SKM-1 (cell line): ENCODE data around the gene UBE2E1.
A peak's percentile ranks its signal among the peaks of the same experiment; 100 is the strongest.

ENCODE experiments used
- DNase-seq: peaks from one replicate; lab custom pipeline; 2025; ENCODE audit not compliant: unreplicated experiment; lab: John Stamatoyannopoulos, UW

UBE2E1 gene

GRCh38 chr3:23805633-23806533 lies at the start of gene UBE2E1:
UBE2E1 (plus strand) TSS chr3:23805955; CDS start chr3:23807270, 1,315 bp downstream.
- DNase-seq = peak; percentile 63

DNA sequence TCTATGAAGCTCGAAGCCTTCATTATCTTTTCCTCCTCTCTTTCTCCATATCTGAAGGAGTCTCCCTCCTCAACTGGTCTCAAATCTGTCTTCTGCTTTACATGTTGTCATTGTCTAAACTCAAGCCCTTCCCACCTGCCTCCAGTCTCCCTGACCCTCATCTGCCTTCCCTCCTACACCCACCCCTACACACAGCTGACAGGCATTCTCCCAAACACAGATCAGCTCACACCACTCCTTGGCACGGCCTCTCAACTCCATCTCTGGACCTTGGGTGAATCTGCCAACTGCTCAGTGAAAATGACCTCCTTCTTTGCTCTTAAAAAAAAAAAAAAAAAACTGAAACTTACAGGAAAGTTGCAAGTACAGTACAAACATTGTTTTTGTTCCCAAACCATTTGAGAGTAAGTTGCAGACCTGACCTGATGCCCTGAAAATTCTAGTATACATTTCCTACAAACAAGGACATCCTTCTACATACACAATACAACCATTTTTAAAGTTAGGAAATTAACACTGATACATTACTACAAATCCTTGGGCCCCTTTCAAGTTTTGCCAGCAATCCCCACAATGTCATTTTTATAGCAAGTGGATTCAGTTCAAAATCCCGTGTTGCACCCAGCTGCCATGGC lies 49.4 kb upstream of the UBE2E1 start:
- no peak for DNase-seq

DNA sequence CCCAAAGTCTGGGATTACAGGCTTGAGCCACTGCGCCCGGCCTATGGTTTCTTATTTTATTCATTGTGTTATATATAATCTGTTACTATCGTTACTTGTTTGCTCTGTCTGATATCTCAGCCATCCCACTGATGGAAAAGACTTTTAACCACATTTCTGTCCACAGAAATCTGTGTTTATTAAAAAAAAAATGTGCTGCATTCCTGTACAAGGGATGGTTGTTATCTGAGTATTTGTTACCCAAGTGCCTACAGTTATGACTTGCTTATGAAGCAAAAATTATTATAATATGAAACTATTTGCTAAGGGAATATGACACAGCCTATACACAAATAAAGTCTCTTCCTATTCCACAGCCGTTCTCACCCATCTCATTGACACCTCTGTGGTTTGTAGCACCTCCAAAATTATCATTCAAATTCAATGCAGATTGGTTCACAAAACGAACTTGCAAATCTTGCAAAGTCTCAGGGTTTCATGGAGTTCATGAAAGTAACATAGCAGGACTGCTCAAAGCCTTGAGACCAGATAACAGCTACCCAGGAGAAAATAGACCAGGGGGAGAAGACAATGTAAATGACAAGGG lies 47.4 kb upstream of the UBE2E1 start:
- DNase-seq = no peak

- DNase-seq = no peak
Observed at GRCh38 chr3:23760325-23760724, 45.4 kb upstream of the UBE2E1 start.

DNA sequence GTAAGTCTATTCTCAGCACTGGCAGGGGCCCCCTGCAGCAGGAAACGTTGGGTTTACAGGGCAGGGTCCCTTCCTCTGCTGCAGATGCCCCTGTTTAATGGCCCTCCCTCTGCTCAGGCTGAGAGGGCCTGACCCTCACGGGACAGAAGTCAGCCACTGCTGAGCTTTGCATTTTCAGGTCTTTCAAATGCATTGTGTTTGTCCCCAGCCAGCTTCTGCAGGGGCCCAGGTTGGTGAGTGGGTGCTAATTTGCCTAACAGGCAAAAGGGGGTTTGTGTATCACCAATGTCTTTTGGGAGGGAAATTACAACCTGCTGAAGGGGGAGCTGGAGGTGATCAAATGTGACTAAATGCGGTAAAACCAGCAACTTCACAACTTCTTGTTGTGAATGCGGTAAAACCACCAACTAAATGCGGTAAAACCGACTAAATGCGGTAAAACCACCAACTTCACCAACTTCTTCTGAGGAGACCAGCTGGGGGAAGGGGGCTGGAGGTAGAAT lies 44.8 kb upstream of the UBE2E1 start:
- no peak for DNase-seq

GRCh38 chr3:23761440-23761896 lies 44.3 kb upstream of the UBE2E1 start:
- no peak for DNase-seq

DNA sequence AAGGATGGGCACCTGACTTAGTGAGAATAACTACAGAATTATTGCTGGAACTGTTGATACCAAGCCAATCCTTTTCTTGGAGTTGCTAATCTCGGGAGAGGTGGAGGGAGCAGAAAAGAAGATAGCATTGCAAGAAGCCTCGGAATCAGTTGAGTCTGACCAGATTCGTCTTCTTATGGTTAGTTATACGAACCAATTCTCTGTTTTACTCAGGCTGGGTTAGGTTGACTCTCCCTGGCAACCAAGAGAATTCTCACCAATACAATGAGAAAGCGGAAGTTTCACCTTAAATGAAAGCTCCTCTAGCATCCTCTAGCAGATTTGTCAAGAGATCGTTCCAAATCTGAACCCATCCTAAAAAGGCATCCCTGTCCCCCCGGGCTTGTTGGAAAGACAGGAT lies 43.5 kb upstream of the UBE2E1 start:
- DNase-seq = no peak

DNA sequence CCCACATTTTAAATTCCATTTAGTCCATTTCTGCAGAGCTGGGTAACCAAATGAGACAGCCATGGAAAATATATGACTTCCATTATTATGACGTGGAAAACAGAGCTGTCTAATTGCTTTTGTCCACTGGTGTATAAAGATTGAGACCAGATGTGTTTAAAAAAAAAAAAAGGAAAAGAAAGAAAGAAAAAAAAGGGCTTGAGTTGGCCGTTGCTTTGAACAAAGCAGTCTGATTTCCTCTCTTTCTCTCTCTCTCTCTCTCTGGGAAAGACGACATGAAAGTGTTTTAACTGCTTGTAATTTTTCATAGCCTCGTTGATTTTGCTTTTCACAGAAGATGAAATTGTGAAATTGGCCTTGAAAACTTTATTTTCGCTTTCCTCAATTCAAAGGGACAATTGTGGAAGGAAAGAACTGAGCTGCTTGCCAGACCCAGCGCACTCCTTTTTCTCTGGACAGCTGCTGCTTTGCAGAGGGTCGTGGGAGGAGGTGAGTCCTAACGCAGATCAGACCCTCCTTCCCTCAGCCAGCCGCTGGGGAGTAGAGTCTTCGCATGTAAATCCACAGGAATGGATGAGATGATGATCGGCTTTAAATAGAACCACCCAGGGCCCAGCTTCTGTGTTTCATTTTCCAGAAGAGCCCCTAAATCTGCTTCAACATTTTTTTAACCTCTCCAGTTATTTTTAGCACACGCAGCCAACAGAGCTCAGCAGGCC lies 42.8 kb upstream of the UBE2E1 start:
- no peak for DNase-seq

GRCh38 chr3:23764407-23764806 lies 41.3 kb upstream of the UBE2E1 start:
- DNase-seq = no peak

- DNase-seq = no peak
Observed at GRCh38 chr3:23767546-23767945, 38.2 kb upstream of the UBE2E1 start.

DNA sequence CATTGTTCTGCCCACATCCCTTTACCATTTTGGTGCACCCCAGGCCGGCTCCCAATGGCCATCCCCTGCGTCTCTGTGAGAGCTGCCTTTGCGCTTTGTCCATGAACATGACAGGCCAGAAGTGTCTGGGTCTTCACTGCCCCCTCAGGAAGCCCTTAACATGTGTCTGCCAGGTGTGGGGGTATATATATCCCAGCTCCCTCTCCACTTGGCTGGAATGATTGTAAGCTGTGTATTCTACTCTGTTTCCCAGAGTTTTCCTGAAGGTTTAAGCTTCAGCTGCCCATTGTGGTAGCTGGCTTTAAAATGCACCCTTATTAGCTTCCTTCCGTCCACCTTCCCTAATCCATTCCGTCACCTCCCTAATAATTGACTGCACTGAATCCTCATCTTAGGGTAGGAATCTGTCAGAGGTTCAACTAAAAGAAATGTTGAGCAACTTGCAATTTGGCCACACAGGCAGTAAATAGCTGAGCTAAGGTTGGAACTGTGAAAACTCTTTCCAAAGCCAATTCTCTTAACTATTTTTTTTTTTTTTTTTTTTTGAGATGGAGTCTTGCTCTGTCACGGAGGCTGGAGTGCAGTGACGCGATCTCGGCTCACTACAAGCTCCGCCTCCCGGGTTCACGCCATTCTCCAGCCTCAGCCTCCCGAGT lies 30.4 kb upstream of the UBE2E1 start:
- DNase-seq = no peak

DNA sequence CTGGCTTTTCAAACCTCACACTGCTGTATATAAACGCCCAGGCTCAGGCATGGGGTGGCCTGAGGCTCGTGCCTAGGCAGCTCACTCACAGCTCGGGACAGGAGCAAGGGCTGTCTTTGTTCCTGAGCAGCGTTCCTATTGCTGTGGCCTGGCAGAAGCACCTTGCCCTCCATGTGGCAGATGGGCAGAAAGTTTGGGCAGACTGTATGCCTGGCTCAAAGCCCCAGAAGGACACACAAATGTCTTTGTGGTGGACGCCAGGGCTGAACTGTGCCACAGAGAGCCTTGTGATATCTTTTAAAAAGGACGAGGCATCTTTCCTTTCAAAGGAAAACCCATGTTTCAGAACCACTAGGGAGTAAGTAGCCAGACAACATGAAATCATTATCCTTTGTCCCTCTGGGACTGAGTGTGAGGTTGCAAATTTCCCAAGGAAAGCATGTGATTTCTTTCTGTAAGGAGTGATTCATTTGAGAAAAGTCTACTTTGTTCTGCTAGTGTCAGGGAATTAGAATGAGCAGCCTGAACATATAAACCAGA lies 29.3 kb upstream of the UBE2E1 start:
- no peak for DNase-seq

GRCh38 chr3:23778446-23778845 lies 27.3 kb upstream of the UBE2E1 start:
- DNase-seq = no peak

GRCh38 chr3:23779841-23780240 lies 25.9 kb upstream of the UBE2E1 start:
- no peak for DNase-seq

DNA sequence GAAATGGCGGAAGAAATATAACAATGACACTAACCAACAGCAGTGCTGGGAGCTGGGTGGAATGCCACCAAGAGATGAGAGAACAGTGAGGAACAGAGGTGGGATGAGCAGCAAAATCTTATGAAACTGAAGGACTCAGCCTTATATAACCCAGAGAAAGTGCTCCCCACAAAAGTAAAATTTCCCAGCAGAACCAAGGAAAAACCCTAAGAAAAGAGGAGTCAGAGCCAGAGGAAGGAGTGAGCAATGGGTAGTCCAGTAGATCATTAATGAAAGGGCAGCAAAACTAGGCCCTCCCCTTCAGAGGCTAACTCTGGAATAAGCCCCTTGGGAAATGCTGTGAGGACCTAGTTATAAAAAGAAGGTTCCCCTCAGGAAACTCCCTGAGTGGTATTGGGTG lies 24.7 kb upstream of the UBE2E1 start:
- DNase-seq = no peak

DNA sequence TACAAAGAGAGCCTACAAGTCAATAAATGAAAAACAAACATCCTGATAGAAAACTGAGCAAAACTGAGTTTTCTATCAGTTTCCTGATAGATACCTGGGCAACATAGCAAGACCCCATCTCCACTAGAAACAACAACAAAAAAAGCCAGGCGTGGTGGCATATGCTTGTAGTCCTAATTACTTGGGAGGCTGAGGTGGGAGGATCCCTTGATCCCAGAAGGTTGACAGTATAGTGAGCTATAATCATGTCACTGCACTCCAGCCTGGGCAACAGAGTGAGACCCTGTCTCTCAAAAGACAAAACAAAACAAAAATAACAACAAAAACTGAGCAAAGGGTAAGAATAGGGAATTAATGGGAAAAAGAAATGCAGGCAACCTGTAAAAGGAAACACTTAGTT lies 23.9 kb upstream of the UBE2E1 start:
- no peak for DNase-seq

DNA sequence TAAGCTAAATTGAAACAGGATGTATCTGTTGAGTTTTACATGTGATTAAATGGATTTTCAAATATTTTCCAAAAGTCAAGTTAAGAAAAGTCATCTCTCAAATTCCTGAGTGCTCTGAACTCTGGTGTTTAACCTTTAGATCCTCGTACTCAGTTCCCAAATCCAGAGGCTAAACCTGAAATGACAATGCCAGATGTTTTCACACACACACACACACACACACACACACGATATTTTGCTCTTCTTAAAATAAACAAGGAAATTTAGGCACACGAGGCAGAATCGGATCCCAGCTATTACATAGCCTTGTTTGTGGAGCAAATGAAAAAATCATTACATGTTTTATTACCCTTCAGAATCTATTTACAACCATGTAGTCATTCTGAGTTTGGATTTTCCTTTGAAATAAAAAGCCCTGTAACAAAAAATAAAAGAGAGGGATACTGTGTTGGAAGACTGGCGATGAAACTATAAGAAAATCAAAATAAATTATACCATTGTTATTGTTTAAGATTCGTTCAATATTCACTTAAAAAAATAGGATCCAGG lies 20.6 kb upstream of the UBE2E1 start:
- DNase-seq = no peak

DNA sequence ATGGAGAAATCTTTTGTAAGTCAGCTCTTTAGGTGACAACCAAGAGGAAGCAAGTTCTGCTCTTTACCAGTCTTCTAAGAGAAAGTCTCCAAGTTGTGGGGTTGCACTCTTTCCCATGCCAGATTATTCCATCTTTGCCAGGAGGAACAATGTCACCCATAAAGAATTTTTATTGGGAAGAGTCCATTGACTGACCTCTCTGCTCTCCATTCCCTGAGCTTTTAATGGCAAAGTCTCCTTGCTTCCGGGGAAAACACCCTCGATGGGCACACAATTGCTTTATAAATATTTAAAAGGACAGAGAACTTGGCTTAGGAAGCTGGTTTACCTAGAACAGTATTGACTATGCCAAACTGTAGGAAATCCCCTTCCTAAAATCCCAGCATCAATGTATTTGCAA lies 19.9 kb upstream of the UBE2E1 start:
- DNase-seq = no peak

GRCh38 chr3:23791678-23792077 lies 14.1 kb upstream of the UBE2E1 start:
- no peak for DNase-seq

- no peak for DNase-seq
Observed at GRCh38 chr3:23793528-23794134, 12.1 kb upstream of the UBE2E1 start.
